ENCODE measurements around the gene FYB1. TPM values are rescaled to one million over a fixed set of nuclear protein-coding genes. Genes with fewer than 3 reads are reported as not detected.

FYB1 gene
- total and polyA plus RNA-seq, 11 donors: 0.82 to 67.2 (median 2.8) TPM

GRCh38 chr5:39116344-39117170, 102.8 kb downstream of the FYB1 start:
- 90 to 94% (median 90%) methylated on average over 3 of the region's 3 CpGs for WGBS, 4 donors

GRCh38 chr5:39115644-39116343, 103.6 kb downstream of the FYB1 start:
- TF ChIP-seq CTCF (IDR thresholded peaks at IDR 0.05) (no peak), POLR2A (IDR thresholded peaks at IDR 0.05) (no peak)
- WGBS, 4 donors: 64 to 79% (median 67%) methylated on average over 5 of the region's 5 CpGs
- Histone ChIP-seq H3K36me3 (peaks cover 0 to 91% (median 0%) of the 10 kb centered on the region in 9 donors), H3K9me3 (no peaks in the 10 kb centered on the region), H3K4me3 (no peak overlapping the region), H3K4me1 (peaks cover 0 to 7% (median 0%) of the 10 kb centered on the region in 12 donors), H3K27ac (no peak overlapping the region), H3K27me3 (no peaks in the 10 kb centered on the region)
- no peak for DNase-seq
- intact Hi-C loops (cut with DNase I): no loop called here
- ATAC-seq: no peak

More at GRCh38 chr5:39116344-39117170, 102.8 kb downstream of the FYB1 start:
- Histone ChIP-seq H3K36me3 (peaks cover 0 to 91% (median 0%) of the 10 kb centered on the region in 9 donors), H3K9me3 (no peaks in the 10 kb centered on the region), H3K27ac (no peak overlapping the region), H3K4me3 (no peak overlapping the region), H3K27me3 (peaks cover 0 to 7% (median 0%) of the 10 kb centered on the region in 9 donors), H3K4me1 (peaks cover 0 to 7% (median 0%) of the 10 kb centered on the region in 12 donors)
- TF ChIP-seq POLR2A (IDR thresholded peaks at IDR 0.05): no peak
- no peak for TF ChIP-seq CTCF (IDR thresholded peaks at IDR 0.05)
- ATAC-seq (no peak), DNase-seq (no peak)
- intact Hi-C loops (cut with DNase I): no loop called here

- Histone ChIP-seq H3K4me3 (no peak overlapping the region), H3K27me3 (no peaks in the 10 kb centered on the region), H3K27ac (no peak overlapping the region), H3K36me3 (peaks cover 0 to 92% (median 0%) of the 10 kb centered on the region in 9 donors), H3K4me1 (peaks cover 0 to 7% (median 0%) of the 10 kb centered on the region in 12 donors), H3K9me3 (no peaks in the 10 kb centered on the region)
- ATAC-seq (no peak), DNase-seq (no peak)
- intact Hi-C loops (cut with DNase I): no loop called here
- 88 to 91% (median 89%) methylated on average over 4 of the region's 4 CpGs for WGBS, 4 donors
- no peak for TF ChIP-seq POLR2A (IDR thresholded peaks at IDR 0.05)
- no peak for TF ChIP-seq CTCF (IDR thresholded peaks at IDR 0.05)
Measured at GRCh38 chr5:39114155-39114554, 105.2 kb downstream of the FYB1 start.

- Histone ChIP-seq H3K36me3 (peaks cover 0 to 91% (median 0%) of the 10 kb centered on the region in 9 donors), H3K27ac (no peak overlapping the region), H3K9me3 (no peaks in the 10 kb centered on the region), H3K4me3 (no peak overlapping the region), H3K27me3 (no peaks in the 10 kb centered on the region), H3K4me1 (peaks cover 0 to 7% (median 0%) of the 10 kb centered on the region in 12 donors)
- WGBS, 4 donors: 79 to 83% (median 81%) methylated on average over 4 of the region's 4 CpGs
- ATAC-seq (no peak), DNase-seq (no peak)
- intact Hi-C loops (cut with DNase I): no loop called here
- TF ChIP-seq POLR2A (IDR thresholded peaks at IDR 0.05): no peak
Measured at GRCh38 chr5:39113354-39113953, 105.9 kb downstream of the FYB1 start.

All from heart left ventricle (tissue), 16 donors.